DMS79 treated with DMSO at 0.1 percent for 48 hours (cell line): ENCODE data around the gene ITGAL.
"Not testable (repeated sequence)": the region's sequence is repeated elsewhere in the genome, so short reads cannot be mapped to it uniquely, and the experiment has no call there.

Experiments
- DNase-seq: peaks from one replicate; lab custom pipeline; 2025; lab: John Stamatoyannopoulos, UW

Gene ITGAL

GRCh38 chr16:30491744-30492308, 19.3 kb downstream of the ITGAL start:
- DNase-seq, result no peak

GRCh38 chr16:30493941-30494488, 21.5 kb downstream of the ITGAL start:
- DNase-seq, result no peak

- no peak for DNase-seq
Measured at GRCh38 chr16:30494709-30495108, 22.2 kb downstream of the ITGAL start.

GRCh38 chr16:30499284-30499683, 26.7 kb downstream of the ITGAL start:
- DNase-seq, result no peak

GRCh38 chr16:30503403-30504296, 31.1 kb downstream of the ITGAL start:
- DNase-seq, result no peak

- no peak for DNase-seq
Measured at GRCh38 chr16:30509081-30509765, 36.7 kb downstream of the ITGAL start.

GRCh38 chr16:30510376-30510938, 37.9 kb downstream of the ITGAL start:
- no peak for DNase-seq

- DNase-seq, result no peak
Measured at GRCh38 chr16:30511509-30511908, 39.0 kb downstream of the ITGAL start.

- no peak for DNase-seq
Measured at GRCh38 chr16:30515275-30515674, 42.7 kb downstream of the ITGAL start.

- no peak for DNase-seq
Measured at GRCh38 chr16:30518552-30518951, 46.0 kb downstream of the ITGAL start.

GRCh38 chr16:30519120-30520049, 46.8 kb downstream of the ITGAL start:
- DNase-seq, result no peak

GRCh38 chr16:30521476-30521872, 48.9 kb downstream of the ITGAL start:
- no peak for DNase-seq

- no peak for DNase-seq
Measured at GRCh38 chr16:30521873-30522641, 49.5 kb downstream of the ITGAL start.

GRCh38 chr16:30522702-30523463, 50.3 kb downstream of the ITGAL start:
- DNase-seq, result not testable (repeated sequence)

GRCh38 chr16:30523768-30524574, 51.4 kb downstream of the ITGAL start:
- no peak for DNase-seq

GRCh38 chr16:30524575-30525568, 52.3 kb downstream of the ITGAL start:
- no peak for DNase-seq

GRCh38 chr16:30525844-30526136, 53.2 kb downstream of the ITGAL start:
- no peak for DNase-seq
